NT2/D1 (cell line): ENCODE results near the gene ZSWIM3.

Source experiments
- DNase-seq: peaks from one replicate; pipeline ENCODE4 v3.0.0-alpha.2; 2011; ENCODE audit warnings: low read depth, low spot score
- H3K27me3 ChIP-seq: 2 replicates; pipeline ENCODE4 v1.6.0; 2011; ENCODE audit warnings: mild to moderate bottlenecking; ENCODE audit not compliant: insufficient read length, insufficient read depth
- H3K36me3 ChIP-seq: 2 replicates; pipeline ENCODE4 v1.6.1; 2011; ENCODE audit warnings: mild to moderate bottlenecking, low read length, mixed read lengths; ENCODE audit not compliant: insufficient read depth, insufficient read length
- H3K4me1 ChIP-seq: 2 replicates; pipeline ENCODE4 v1.5.1; 2011; ENCODE audit not compliant: insufficient read depth, insufficient read length
- H3K4me3 ChIP-seq: 2 replicates; pipeline ENCODE4 v1.5.1; 2011; ENCODE audit warnings: low read depth; ENCODE audit not compliant: insufficient read length
- H3K9ac ChIP-seq: 2 replicates; pipeline ENCODE4 v1.6.0; 2011; ENCODE audit warnings: low read depth; ENCODE audit not compliant: insufficient read length
- H3K9me3 ChIP-seq: 2 replicates; pipeline ENCODE4 v1.5.1; 2011; ENCODE audit warnings: mild to moderate bottlenecking, low read length; ENCODE audit not compliant: insufficient read depth
- SUZ12 ChIP-seq: IDR thresholded peaks from 2 replicates; pipeline ENCODE4 v1.6.1; 2011; ENCODE audit not compliant: insufficient read length, insufficient read depth; ENCODE audit errors: extremely low read depth
- YY1 ChIP-seq: IDR thresholded peaks from 2 replicates; pipeline ENCODE4 v1.6.1; 2011; ENCODE audit not compliant: insufficient read length, insufficient read depth
- ZNF274 ChIP-seq: IDR thresholded peaks from 2 replicates; pipeline ENCODE4 v1.6.1; 2011; ENCODE audit warnings: mild to moderate bottlenecking, low read depth, low read length

ZSWIM3 gene

DNA sequence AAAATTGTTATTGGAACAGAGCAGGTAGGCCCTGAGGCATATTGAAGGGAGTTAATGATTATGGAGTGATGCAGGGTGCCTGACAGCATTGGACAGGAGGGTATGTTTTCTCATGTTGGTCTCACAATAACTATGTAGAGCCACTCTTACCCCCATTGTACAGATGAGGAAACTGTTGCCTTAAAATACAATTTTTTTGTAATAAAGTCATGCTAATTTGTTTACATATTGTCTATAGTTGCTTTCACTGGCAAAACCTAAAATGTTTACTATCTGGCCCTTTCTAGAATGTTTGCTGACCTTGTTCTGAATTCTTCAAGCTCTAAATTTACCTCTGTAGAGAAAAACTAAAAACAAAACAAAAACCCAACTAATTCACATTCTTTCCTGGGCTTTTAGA is 5.9 kb upstream of the ZSWIM3 start:
- no peaks in the 10 kb centered on the region for H3K9me3 ChIP-seq
- H3K9ac ChIP-seq: no peak overlapping the region
- H3K27me3 ChIP-seq: no peaks in the 10 kb centered on the region
- H3K4me3 ChIP-seq: no peak overlapping the region
- peaks cover 9% of the 10 kb centered on the region for H3K4me1 ChIP-seq
- DNase-seq: no peak
- H3K36me3 ChIP-seq: peaks cover 34% of the 10 kb centered on the region
- TF ChIP-seq SUZ12 (no peak), YY1 (no peak), ZNF274 (no peak)

- H3K36me3 ChIP-seq: peaks cover 28% of the 10 kb centered on the region
- no peaks in the 10 kb centered on the region for H3K27me3 ChIP-seq
- no peak overlapping the region for H3K9ac ChIP-seq
- H3K4me3 ChIP-seq: no peak overlapping the region
- TF ChIP-seq SUZ12 (no peak), ZNF274 (no peak)
- H3K9me3 ChIP-seq: no peaks in the 10 kb centered on the region
- peaks cover 9% of the 10 kb centered on the region for H3K4me1 ChIP-seq
- no peak for DNase-seq
Measured at GRCh38 chr20:45852326-45852725, 5.1 kb upstream of the ZSWIM3 start.

DNA sequence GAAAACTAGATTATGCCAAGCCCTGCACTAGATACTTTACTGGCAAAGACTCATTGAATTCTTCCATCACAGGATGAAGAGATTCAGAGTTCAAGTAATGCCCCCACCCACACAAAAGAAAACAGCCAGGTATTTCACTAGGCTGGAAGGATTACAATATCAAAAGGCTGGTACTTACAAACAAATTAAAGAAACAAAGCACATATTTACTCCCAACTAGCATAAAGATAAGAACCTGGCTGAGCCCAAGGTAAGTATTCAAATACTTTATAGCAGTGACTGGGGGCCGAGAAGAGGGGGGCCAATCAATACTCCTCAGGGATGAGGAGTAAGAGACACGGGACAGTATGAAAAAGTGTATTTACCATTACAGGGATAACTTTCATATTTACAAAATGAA is 3.9 kb upstream of the ZSWIM3 start:
- TF ChIP-seq SUZ12 (no peak), ZNF274 (no peak), YY1 (no peak)
- H3K4me3 ChIP-seq: no peak overlapping the region
- H3K36me3 ChIP-seq: peaks cover 21% of the 10 kb centered on the region
- H3K9me3 ChIP-seq: no peaks in the 10 kb centered on the region
- no peaks in the 10 kb centered on the region for H3K27me3 ChIP-seq
- DNase-seq: no peak
- peaks cover 10% of the 10 kb centered on the region for H3K4me1 ChIP-seq
- H3K9ac ChIP-seq: no peak overlapping the region

DNA sequence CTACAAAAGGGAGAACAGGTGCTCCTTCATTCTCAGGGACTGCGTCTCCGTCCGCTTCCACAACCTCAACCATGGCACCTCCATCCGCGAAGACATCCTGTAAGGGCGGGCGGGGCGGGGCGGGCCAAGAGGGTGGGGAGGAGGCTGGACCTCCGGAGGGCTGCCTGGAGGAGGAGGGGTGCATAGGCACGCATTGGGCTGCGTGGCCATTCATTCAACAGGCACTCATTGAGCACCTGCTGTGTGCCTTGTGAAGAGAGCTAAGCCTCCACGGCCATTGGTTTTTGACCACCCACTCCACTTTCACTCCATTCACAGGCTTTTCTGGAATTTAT is 435 bp downstream of the ZSWIM3 start:
- Histone ChIP-seq H3K36me3 (peaks cover 18% of the 10 kb centered on the region), H3K27me3 (no peaks in the 10 kb centered on the region), H3K4me1 (peaks cover 12% of the 10 kb centered on the region), H3K9ac (peak overlapping the region; percentile 66), H3K4me3 (peak overlapping the region; percentile 85), H3K9me3 (no peaks in the 10 kb centered on the region)
- no peak for TF ChIP-seq ZNF274
- TF ChIP-seq YY1: no peak
- DNase-seq: no peak

DNA sequence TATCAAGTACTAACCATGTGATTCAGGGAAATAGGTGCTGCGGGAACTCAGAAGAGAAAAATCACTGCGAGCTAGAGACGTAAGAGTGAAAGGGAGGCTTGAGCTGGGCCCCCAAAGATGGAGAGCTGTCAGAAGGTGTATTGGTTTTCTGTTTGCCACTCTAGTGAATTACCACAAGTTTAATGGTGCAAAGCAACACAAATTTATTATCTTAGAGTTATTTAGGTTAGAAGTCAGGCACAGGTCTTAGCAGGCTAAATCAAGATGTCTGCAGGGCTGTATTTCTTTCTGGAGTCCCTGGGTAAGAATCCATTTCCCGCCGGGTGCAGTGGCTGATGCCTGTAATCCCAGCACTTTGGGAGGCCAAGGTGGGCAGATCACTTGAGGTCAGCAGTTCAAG is 2.5 kb downstream of the ZSWIM3 start:
- no peak overlapping the region for H3K4me3 ChIP-seq
- H3K36me3 ChIP-seq: peaks cover 8% of the 10 kb centered on the region
- no peak for DNase-seq
- no peaks in the 10 kb centered on the region for H3K9me3 ChIP-seq
- H3K9ac ChIP-seq: no peak overlapping the region
- TF ChIP-seq SUZ12: no peak
- TF ChIP-seq ZNF274: no peak
- TF ChIP-seq YY1: no peak
- no peaks in the 10 kb centered on the region for H3K27me3 ChIP-seq
- H3K4me1 ChIP-seq: peaks cover 6% of the 10 kb centered on the region

GRCh38 chr20:45860560-45861220 is 3.3 kb downstream of the ZSWIM3 start:
- Histone ChIP-seq H3K36me3 (peaks cover 4% of the 10 kb centered on the region), H3K9me3 (no peaks in the 10 kb centered on the region), H3K9ac (no peak overlapping the region), H3K4me1 (peaks cover 3% of the 10 kb centered on the region), H3K4me3 (no peak overlapping the region), H3K27me3 (no peaks in the 10 kb centered on the region)
- TF ChIP-seq SUZ12 (no peak), YY1 (no peak), ZNF274 (no peak)
- no peak for DNase-seq

- Histone ChIP-seq H3K4me1 (peaks cover 3% of the 10 kb centered on the region), H3K9ac (no peak overlapping the region), H3K9me3 (no peaks in the 10 kb centered on the region), H3K4me3 (no peak overlapping the region), H3K36me3 (no peaks in the 10 kb centered on the region), H3K27me3 (no peaks in the 10 kb centered on the region)
- TF ChIP-seq ZNF274: no peak
- TF ChIP-seq SUZ12: no peak
- TF ChIP-seq YY1: no peak
- no peak for DNase-seq
Measured at GRCh38 chr20:45861221-45862075, 4.0 kb downstream of the ZSWIM3 start.
